Vagina (tissue), 2 donors: Measurements from ENCODE around the gene MYO10.
"Not testable (repeated sequence)": the region's sequence is repeated elsewhere in the genome, so short reads cannot be mapped to it uniquely, and the experiment has no call there.

Source experiments
- POLR2A ChIP-seq, 2 donors: fragments of 450-650 bp; IDR thresholded peaks; one replicate each; pipeline ENCODE4 v1.6.1; 2017; ENCODE audit warnings: antibody characterized with exemption in 2 of 2, mild to moderate bottlenecking in 2 of 2, moderate library complexity in 2 of 2
- POLR2AphosphoS5 ChIP-seq, 2 donors: sonication (generic); formaldehyde crosslinking; IDR thresholded peaks; one replicate each; pipeline ENCODE4 v1.9.0; 2017; ENCODE audit warnings: antibody characterized with exemption in 2 of 2, mild to moderate bottlenecking in 2 of 2, low read depth in 1 of 2; ENCODE audit not compliant: insufficient read depth in 1 of 2
- TF ChIP-seq, protein P1 (sequence below), 3 experiments: fragments of 450-650 bp in 2 of 3; fragments of 200-600 bp in 1 of 3; sonication (generic) in 1 of 3; IDR thresholded peaks; one replicate each; pipeline ENCODE4 v1.5.1; 2017 to 2019; ENCODE audit warnings: antibody characterized with exemption in 3 of 3, mild to moderate bottlenecking in 2 of 3, moderate library complexity in 2 of 3

DNA sequence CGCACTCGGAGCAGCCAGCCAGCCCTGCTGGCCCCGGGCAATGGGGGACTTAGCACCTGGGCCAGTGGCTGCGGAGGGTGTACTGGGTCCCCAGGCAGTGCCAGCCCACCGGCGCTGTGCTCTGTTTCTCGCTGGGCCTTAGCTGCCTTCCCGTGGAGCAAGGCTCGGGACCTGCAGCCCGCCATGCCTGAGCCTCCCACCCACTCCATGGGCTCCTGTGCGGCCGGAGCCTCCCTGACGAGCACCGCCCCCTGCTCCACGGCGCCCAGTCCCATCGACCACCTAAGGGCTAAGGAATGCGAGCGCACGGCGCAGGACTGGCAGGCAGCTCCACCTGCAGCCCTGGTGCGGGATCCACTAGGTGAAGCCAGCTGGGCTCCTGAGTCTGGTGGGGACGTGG lies 218.1 kb downstream of the MYO10 start:
- TF ChIP-seq, protein P1, sequence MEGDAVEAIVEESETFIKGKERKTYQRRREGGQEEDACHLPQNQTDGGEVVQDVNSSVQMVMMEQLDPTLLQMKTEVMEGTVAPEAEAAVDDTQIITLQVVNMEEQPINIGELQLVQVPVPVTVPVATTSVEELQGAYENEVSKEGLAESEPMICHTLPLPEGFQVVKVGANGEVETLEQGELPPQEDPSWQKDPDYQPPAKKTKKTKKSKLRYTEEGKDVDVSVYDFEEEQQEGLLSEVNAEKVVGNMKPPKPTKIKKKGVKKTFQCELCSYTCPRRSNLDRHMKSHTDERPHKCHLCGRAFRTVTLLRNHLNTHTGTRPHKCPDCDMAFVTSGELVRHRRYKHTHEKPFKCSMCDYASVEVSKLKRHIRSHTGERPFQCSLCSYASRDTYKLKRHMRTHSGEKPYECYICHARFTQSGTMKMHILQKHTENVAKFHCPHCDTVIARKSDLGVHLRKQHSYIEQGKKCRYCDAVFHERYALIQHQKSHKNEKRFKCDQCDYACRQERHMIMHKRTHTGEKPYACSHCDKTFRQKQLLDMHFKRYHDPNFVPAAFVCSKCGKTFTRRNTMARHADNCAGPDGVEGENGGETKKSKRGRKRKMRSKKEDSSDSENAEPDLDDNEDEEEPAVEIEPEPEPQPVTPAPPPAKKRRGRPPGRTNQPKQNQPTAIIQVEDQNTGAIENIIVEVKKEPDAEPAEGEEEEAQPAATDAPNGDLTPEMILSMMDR (IDR thresholded peaks at IDR 0.05): not testable (repeated sequence)
- TF ChIP-seq POLR2A (IDR thresholded peaks at IDR 0.05); POLR2AphosphoS5 (IDR thresholded peaks at IDR 0.05; ENCODE audit: insufficient read depth in 1 of 2, low read depth in 1 of 2): not testable (repeated sequence)
